Hair follicular keratinocyte (primary cell): ENCODE results near the gene PHRF1. TPM values are rescaled to one million over a fixed set of nuclear protein-coding genes. Genes with fewer than 3 reads are reported as not detected.

ENCODE experiments used
- total RNA-seq: library from RNA; depleted of rRNA; stranded (reverse); fragments of >200 nt; gene quantifications from 2 replicates; pipeline ENCODE4 v1.2.3, GENCODE V29; 2015

PHRF1 gene
- 13.8 and 21.4 TPM in 2 replicates for total RNA-seq

GRCh38 chr11:575996-576768, at the start of gene PHRF1:
TSS of gene PHRF1 (plus strand) at chr11:576470. CDS start at chr11:581513, 5,043 bp downstream.

GRCh38 chr11:535519-536454, 40.5 kb upstream of the PHRF1 start, which contains the start of gene HRAS:
TSS of gene HRAS (minus strand) at chr11:535576.

GRCh38 chr11:536841-537621, 39.2 kb upstream of the PHRF1 start, which contains the start of gene LRRC56:
TSS of gene LRRC56 (plus strand) at chr11:537527. CDS start at chr11:540685, 3,158 bp downstream.

GRCh38 chr11:560305-561147, 15.7 kb upstream of the PHRF1 start, which contains the start of the genes LMNTD2 and RASSF7:
TSS of gene LMNTD2 (minus strand) at chr11:560738. CDS start at chr11:560716, 22 bp downstream.
TSS of gene RASSF7 (plus strand) at chr11:560970. CDS start at chr11:561769, 799 bp downstream.

GRCh38 chr11:615504-616319, 39.4 kb downstream of the PHRF1 start, which contains the start of gene IRF7:
TSS of gene IRF7 (minus strand) at chr11:615950. CDS start at chr11:615364, 586 bp downstream.

GRCh38 chr11:624705-625635, 48.7 kb downstream of the PHRF1 start, which contains the start of gene CDHR5:
TSS of gene CDHR5 (minus strand) at chr11:624955. CDS start at chr11:624902, 53 bp downstream.

GRCh38 chr11:626475-627307, 50.4 kb downstream of the PHRF1 start, which contains the start of gene SCT:
TSS of gene SCT (minus strand) at chr11:627181. CDS start at chr11:627143, 38 bp downstream.

GRCh38 chr11:636511-637332, 60.5 kb downstream of the PHRF1 start, which contains the start of gene DRD4:
TSS of gene DRD4 (plus strand) at chr11:637269. CDS start at chr11:637305, 36 bp downstream.

Other genes starting within 250 kb of the PHRF1 start
- 11.0 and 21.8 TPM in 2 replicates for gene B4GALNT4, start 207.0 kb upstream of the PHRF1 start, total RNA-seq
- 292 and 373 TPM in 2 replicates for gene PKP3, start 182.3 kb upstream of the PHRF1 start, total RNA-seq
- gene SIGIRR, start 161.5 kb upstream of the PHRF1 start, total RNA-seq, result 5.9 and 7.8 TPM in 2 replicates
- gene ANO9, start 134.5 kb upstream of the PHRF1 start, total RNA-seq, result 9.5 and 19.5 TPM in 2 replicates
- 38.2 and 52.8 TPM in 2 replicates for gene PTDSS2, start 126.2 kb upstream of the PHRF1 start, total RNA-seq
- 322 and 445 TPM in 2 replicates for gene RNH1, start 69.2 kb upstream of the PHRF1 start, total RNA-seq
- 116 and 135 TPM in 2 replicates for gene HRAS, start 40.9 kb upstream of the PHRF1 start, total RNA-seq
- under 0.01 and 0.34 TPM in 2 replicates for gene LRRC56, start 38.9 kb upstream of the PHRF1 start, total RNA-seq
- gene LMNTD2, start 15.7 kb upstream of the PHRF1 start, total RNA-seq, result 0.23 and 3.0 TPM in 2 replicates
- gene RASSF7, start 15.5 kb upstream of the PHRF1 start, total RNA-seq, result 47.2 and 60.8 TPM in 2 replicates
- gene IRF7, start 39.5 kb downstream of the PHRF1 start, total RNA-seq, result 8.0 and 15.8 TPM in 2 replicates
- gene CDHR5, start 48.5 kb downstream of the PHRF1 start, total RNA-seq, result not detected in 2 replicates
- not detected in 2 replicates for gene SCT, start 50.7 kb downstream of the PHRF1 start, total RNA-seq
- not detected in 2 replicates for gene DRD4, start 60.8 kb downstream of the PHRF1 start, total RNA-seq
- gene DEAF1, start 118.8 kb downstream of the PHRF1 start, total RNA-seq, result 16.0 and 25.5 TPM in 2 replicates
- gene TMEM80, start 119.3 kb downstream of the PHRF1 start, total RNA-seq, result 23.7 and 40.1 TPM in 2 replicates
- gene EPS8L2, start 129.8 kb downstream of the PHRF1 start, total RNA-seq, result 92.0 and 124 TPM in 2 replicates
- gene TALDO1, start 171.0 kb downstream of the PHRF1 start, total RNA-seq, result 212 and 214 TPM in 2 replicates
- 23.1 and 25.0 TPM in 2 replicates for gene GATD1, start 201.0 kb downstream of the PHRF1 start, total RNA-seq
- not detected in 2 replicates for gene CEND1, start 213.6 kb downstream of the PHRF1 start, total RNA-seq
- gene SLC25A22, start 221.8 kb downstream of the PHRF1 start, total RNA-seq, result 19.0 and 21.6 TPM in 2 replicates
- 10.0 and 16.2 TPM in 2 replicates for gene PIDD1, start 228.8 kb downstream of the PHRF1 start, total RNA-seq
- 674 and 1,062 TPM in 2 replicates for gene RPLP2, start 233.5 kb downstream of the PHRF1 start, total RNA-seq
- 7.1 and 11.9 TPM in 2 replicates for gene PNPLA2, start 242.4 kb downstream of the PHRF1 start, total RNA-seq